ENCODE results near the gene TUBE1.
"Not testable (repeated sequence)": the region's sequence is repeated elsewhere in the genome, so short reads cannot be mapped to it uniquely, and the experiment has no call there.

TUBE1 gene

DNA sequence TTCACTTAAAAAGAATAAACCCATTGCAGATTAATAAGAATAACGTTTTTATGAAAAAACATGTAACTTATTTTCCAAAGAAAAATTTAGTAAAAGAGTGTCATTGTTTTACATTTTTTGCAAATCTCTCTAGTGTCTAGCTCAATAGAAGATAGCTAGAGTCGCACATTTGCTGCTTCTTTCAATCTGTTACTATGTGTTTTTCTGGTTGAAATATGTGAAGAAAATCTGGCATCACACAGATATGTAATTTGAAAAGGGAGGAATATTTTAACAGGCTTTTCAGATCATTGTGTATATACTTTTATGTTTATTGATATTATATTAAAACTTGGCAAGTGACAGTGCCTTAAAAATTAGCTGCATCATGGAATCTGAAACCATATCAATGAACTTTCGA, 24.3 kb downstream of the TUBE1 start:
- no peak for DNase-seq

DNA sequence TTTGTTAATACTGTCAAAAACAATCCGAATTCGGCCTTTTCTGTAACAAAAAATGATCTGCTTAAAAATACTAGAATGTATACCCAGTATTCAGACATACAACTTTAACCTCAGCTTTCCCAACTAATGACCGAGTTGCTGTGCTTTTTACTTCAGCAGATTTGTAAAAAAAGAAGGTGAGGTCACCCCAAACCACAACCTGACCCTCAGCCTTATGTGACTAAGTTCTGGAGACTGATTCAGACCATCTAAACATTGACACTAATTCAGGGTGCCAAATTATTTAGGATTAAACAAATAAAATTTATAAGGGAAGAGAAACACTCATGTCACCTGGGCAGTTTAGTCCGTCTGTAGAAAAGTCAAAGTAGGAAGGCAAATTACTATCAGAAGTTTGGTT, 25.7 kb downstream of the TUBE1 start:
- no peak for DNase-seq

DNA sequence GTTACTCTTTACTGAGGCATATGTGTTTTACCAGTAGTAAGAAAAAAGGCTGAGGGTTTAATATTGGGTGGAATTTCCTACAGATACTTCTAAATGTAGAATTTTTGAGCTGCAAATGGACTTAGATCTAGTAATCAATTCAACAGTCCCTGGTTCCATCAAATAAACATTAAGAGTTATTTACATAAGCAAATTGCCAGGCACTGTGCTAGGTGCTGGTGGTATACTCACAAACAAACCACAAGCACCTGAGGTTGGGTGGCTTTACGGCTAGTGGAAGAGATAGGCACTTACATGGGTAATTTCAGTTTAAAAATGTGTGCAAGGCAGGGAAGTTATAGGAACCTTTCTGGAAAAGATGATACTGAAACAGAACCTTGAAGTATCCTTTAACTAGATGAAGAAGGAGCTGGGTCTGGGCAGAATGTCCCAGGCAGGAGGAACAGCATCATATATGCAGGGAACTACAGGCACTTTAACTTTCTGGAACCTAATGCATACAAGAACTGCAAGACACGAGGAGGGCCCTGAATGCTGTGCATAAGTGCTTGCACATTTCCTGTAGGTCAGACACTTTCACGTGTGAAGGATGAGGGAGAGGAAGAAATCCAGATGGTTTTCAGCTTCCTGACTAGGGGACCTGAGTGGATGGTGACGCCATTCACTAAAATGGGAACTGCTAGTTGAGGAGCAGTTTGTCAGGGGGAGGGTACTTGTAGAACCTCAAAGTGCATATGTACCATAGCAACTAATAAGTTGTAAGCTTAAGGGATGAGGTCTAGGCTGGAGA, 28.8 kb downstream of the TUBE1 start:
- no peak for DNase-seq

DNA sequence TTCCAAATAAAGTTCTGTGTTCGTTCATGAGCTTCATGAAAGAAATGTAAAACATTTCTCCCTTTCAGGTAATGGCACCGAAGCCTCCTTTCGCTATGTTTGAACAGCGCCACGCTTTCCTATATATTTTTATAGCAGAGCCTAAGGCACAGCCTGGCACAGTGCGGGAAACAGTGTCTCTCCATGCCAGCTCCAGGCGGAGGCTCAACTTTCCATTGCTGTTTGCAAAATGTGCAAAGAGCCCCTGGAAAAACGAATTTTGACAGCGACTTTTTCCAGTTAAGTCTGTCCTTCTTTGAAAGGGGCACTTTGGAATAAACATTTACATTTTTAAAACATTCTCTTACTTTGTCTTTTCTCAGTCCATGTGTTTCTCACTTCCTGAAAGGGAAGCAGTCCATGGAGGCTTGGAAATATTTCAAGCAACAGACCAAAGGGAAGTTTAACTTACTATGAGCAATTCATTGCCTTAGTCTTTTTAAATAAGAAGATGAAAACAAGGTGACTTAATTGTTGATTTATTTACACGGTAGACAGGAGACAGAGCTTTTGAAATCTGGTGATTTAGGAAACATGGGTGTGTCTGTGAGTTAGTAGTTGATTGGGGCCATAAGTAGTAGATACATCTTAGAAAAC, 32.6 kb downstream of the TUBE1 start:
- DNase-seq: no peak

DNA sequence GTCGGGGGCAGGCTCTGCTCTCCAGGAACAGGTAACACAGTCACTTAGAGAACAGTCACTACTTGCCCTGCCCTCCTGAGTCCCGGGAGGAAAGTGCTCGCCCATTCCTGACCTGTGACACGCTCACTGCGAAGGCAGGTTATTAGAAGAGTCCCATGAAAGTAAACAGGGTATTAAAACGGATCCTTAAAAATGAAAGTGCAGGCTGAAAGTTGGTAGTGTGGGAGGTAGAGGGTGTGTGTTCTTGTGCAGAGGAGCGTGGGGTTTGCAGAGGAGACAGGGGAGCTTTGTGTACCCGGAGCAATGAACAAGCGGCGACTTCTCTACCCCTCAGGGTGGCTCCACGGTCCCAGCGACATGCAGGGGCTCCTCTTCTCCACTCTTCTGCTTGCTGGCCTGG, 33.3 kb downstream of the TUBE1 start, which contains the start of gene CCN6:
TSS of gene CCN6 (plus strand) at position 104 of the 400 bp plus-strand sequence. CDS start at position 358, 254 bp downstream.
- DNase-seq: no peak

DNA sequence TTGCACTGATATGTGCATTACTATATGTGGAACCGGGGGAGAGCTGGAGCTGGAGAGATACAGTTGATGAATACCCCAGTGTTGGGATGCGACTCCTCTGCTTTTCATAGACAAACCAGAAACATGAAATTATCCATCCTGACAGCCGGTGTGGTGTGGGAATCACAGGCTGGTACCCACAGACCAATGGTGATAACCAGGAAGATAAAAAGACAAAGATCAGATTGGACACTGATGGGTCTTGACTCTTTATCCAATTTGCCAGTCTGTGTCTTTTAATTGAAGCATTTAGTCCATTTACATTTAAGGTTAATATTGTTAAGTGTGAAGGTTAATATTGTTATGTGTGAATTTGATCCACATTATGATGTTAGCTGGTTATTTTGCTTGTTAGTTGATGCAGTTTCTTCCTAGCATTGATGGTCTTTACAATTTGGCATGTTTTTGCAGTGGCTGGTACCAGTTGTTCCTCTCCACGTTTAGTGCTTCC, 36.0 kb downstream of the TUBE1 start:
- DNase-seq: not testable (repeated sequence)

DNA sequence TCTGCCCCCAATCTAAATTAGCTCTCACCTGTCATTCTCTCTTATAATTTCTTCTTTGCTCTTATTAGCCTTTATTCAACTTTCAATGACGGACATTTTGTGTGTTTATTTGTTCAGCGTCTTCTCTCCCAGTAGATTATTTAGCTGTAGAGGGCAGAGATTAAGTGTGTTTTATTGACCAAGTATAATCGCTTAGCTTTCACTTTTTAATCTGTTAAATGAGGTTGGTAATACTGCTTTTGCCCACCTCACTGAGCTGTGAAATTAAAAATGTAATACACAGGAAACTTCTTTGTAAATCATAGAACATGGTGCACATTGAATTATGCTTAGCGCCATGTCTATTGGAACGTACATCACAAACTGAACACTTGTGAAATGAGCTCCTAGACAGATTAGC, 36.9 kb downstream of the TUBE1 start:
- no peak for DNase-seq

DNA sequence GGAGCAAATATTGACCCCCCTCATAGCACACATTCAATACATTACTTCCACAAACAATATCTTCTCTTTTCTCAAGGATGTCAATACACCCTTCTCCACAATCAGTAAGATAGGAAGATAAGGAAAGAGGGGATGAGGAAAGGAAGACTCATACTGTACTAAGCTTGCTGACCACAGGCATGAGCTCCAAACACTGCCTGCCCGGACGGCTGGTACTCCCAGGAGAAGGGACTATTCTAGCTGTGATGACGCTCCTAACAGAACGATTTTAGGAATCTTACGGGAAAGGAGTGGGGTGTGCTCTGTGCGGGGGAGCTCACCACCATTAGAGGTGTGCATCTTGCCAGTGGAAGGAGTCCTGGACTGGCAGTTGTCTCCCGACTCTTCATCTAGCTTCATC, 37.3 kb downstream of the TUBE1 start:
- DNase-seq: no peak

DNA sequence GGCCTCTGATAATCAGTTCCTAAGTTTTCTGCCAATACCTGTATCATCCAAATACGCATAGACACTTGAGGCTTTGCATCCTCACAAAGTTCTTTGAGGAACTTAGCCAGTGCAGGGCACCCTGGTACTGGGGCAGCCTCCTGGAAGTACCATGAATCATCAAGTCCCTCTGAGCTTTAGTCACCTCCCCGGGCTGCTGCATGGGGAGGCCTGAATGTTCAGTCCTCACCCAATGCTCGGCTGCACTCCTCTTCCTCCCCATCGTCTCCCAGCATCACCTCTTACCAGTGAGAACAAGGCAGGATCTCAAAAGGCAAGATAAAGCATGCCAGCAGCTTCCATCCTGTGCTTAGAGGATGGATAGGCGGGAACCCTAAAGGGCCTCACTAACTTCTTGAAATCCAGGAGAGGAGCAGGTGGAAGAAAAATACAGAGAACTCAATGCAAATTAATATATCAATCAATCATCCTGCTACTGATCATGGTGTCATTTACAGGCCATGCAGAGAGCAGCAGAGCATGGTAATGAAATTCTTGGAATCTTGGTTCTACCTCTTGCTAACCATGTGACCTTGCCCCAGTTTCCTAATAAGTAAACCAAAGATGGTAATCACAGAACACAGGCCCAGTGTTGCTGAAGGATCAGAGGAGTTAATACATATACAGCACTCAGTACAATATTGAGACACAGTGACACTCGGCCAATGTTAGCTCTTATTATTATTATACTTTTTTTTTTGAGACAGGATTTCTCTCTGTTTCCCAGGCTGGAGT, 38.1 kb downstream of the TUBE1 start:
- DNase-seq: no peak

DNA sequence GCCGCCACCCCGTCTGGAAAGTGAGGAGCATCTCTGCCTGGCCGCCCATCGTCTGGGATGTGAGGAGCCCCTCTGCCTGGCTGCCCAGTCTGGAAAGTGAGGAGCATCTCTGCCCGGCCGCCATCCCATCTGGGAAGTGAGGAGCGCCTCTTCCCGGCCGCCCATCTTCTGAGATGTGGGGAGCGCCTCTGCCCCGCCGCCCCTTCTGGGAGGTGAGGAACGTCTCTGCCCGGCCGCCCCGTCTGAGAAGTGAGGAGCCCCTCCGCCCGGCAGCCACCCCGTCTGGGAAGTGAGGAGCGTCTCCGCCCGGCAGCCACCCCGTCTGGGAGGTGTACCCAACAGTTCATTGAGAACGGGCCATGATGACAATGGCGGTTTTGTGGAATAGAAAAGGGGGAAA, 39.8 kb downstream of the TUBE1 start:
- not testable (repeated sequence) for DNase-seq

DNA sequence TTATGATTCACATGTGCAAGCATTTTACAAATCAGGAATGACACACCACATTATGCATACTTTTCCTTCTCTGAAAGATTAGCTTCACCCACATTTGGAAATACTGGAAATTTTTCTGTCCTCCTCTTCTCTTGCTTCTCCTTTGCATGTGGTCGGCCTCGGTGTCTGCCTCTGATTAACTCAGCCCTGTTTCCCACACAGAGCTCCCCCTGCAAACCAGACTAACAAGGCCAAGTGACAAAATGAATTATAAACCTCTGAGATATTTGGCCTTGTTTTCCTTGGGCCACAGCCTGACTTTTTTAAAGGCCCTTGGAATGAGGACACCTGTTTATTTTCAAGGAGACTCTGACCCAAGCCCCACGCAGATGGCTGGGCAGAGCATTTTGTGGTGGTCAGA, 42.4 kb downstream of the TUBE1 start:
- DNase-seq: no peak

DNA sequence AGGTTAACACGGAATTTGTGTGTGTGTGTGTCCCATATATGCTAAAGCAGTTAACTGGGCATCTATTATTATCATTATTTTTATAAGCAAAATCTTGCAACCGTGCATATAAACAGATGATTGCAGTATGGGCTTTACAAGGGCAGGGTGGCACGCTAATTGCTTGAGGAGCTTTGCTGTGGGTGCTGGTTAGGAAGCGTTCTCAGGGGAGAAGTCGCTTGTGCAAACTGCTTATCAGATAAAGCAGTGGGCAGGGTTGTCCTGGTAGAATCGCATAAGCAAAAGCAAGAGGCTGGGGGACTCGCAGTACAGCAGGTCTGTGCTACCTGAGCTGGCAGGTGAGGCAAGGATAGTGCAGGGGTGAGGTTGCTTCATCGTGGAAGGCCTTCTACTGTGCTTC, 43.1 kb downstream of the TUBE1 start:
- DNase-seq: no peak

DNA sequence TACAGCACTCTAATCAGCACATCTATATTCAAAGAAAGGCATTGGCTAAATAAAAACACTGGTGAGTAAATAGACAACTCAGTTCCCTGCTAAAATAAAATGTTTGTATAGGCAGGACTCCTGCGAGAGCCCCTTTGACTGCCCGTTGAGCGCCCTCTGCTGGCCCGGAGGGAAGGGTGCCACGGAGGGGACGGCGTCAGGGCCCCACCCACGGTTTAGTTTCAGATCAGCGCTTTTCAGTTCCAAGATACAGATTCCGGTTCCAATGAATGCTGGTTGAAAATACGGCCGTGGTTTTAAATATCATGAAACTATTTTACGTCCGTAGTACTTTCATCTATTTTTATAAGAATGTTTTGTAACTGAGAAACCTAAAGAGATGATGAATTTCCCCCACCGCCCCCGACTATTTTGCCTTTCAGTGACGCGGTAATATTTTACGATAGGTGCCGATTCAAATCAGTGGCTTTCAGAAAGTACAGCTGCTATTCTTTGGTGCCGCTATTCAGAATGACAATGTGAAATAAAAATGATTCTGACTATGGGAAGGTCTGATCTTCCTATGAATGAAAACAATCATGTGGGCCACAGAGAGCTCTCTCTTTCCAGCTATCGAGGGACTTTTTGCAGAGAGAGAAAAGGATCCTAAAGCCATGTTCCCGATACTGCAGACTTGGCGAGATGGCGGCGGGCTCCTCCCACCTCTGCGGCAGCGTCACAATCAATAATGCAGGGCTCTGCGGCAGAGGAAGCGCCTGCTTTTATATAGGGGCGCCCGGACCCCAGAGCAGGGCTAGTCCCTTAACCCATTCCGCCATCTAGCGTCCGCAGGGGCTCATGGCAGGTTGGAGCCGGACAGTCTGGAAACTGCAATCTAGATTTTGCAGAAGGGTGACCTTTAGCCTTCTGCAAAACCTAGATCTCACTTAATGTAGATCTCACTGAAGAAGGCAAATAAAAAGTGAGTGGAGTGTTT, 44.0 kb downstream of the TUBE1 start:
- DNase-seq: peak; percentile 90

DNA sequence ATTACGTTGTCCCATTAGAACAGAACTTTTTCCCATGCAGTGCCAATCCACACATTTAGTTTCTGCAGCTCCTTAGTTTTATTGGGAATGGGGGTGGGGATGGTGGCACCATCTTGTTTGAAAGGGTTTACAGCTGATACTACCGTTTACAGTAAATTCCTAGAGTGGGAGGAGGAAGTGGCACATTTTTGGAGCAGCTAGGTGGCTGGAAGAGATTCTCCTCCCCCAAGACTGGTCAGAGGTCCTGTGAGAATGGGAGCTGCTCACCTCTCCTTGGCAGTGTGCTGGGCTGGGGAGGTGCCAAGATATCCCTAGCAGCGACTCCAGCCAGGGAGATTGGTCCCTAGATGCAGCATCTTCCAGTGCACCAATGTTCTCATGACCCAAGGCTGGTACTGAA, 45.7 kb downstream of the TUBE1 start:
- no peak for DNase-seq

DNA sequence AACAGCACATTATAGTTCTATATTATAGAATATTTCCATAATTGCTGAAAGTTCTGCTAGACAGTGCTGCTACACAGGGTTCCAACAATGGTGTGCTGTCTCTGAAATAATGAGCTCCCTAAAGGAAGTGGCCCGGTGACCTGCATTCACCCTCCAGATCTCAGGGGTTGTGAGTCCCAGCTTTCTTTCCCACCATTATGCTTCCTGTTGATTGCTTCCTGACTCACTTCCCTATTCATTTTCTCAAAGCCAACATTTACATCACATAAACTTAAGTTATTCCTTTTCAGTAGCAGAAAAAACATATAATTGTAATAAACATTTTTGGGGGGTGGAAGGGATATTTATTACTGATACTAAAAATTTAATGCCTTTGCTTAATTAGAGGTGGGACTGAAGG, 46.3 kb downstream of the TUBE1 start:
- DNase-seq: no peak

DNA sequence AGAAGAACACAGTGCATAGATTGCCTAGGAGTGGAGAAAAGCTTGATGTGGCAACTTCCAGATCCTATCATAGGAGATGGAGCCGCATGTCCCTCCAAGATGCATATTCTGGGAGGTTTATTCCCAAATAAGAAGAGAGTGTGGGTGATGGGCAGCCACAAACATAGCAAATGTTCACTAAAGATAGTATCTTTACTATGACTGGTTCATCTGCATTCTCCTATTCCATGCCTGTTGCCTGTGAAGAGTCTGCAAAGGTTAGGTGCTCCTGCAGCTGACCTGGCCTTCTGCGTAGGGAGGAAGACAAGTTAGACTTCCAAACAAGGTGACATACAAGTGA, 47.9 kb downstream of the TUBE1 start:
- DNase-seq: no peak

DNA sequence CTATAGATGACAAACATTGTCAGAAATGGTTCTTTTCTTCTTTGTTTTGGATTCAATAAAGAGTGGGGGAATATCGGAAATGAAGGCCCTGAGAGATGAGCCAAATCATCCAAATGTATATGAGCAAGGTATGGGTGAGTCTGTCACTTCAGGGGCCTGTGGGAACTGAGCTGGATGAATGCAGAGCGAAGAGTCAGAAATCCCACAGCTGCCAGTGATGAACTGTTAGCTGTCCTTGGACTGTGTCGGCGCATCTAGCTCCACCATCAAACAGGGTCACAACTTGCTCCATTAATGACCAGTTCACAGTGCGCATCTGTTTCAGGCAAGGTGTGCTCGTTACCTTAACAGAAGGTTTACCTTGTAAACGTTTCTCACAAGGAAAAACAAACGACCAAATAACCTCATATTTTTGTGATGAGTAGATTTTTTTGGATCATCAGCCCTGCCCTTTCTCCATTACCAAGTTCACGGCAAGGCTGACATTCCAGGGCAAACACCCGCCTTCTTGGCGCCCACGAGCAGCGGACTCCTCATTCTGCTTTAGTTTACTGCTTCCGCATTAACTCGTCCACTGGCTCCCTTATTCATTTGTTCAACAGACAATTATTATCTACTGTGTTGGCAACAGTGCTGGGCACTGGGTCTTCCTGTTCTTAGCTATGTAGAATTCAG, 48.4 kb downstream of the TUBE1 start:
- DNase-seq: no peak

DNA sequence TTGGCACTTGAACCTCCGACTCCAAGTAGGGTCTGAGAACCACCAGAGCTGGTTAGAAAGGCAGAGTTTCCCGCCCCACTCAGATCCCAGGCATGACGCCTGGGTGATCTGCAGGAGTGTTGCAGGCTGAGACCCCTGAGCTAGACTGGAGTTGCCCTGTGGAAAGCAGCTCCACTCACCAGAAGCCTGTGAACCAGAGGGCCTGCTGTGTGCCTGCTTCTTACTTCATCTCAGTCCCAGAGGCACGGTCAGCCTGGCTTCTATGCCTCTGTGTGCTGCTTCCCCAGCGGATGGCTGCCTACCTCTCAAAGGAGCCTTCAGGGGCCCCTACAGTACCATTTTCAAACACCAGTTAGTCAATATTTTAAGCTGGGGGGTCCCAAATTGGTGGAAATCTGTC, 49.0 kb downstream of the TUBE1 start:
- DNase-seq: no peak

DNA sequence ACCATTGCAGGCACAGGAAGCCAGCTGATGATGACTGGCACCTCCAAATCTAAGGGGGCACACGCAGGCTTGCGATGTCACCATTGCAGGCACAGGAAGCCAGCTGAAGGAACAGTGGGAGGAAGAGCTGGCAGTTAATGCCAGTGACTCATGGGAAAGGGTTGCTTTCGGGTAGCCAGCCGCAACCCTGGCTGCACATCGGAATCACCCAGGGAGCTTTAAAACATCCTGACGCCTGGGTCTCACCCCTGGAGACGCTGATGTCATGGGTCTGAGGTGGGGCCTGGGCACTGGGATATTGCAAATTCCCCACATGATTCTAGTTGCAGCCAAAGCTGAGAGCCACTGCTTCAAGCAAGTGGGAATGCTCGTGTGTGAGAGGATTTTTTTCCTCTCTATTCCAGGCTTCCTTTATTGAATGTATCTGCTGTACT, 49.5 kb downstream of the TUBE1 start:
- no peak for DNase-seq

DNA sequence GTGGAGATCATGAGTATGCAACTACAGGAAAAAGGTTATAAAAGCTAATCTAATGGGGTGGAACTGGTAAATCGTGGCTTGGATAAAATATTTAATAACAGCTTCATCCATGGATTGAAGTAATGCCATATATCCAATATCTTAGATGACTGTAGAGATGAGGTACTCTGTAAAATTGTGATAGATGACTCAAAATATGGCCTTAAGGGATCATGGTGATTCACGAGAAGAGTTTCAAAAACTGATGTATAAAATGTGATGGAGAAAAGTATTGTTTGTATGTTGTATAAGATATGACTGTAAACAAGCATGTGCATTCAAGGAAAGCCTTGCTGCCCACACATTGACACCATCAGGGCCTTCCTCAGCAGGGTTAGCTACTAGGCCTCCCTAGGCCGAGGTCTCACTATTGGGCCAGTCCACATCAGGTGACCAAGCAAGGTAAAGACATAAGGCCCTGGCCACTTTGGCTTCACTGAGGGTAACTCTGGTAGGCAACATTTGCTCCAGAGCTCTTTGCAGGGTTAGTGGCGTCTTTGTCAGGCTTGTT, 51.1 kb downstream of the TUBE1 start:
- peak; percentile 28 for DNase-seq

DNA sequence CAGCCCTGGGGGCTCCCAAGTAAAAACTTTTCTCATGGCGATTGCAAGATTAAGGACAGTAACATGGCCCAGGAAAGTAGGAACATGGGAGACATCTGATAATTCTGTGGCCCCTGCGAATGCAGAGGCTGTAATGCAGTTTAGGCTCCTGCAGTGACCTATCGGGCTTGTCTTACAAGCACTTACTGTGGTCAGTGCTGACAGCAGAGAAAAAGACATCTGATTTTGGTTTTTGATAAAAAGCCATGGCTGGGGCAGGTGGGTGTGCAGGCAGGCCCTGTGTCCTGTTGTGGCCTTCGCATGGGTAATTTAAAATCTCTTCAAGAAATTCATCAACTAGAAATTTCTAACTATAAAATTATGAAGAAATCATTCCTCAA, 52.7 kb downstream of the TUBE1 start:
- DNase-seq: no peak

All from activated naive CD4-positive, alpha-beta T cell treated with Interleukin-2 at 50 U/mL for 16 hours (primary cell).